GM10847 (cell line): ENCODE results near the gene DNASE1L3.

Source experiments
- POLR2A ChIP-seq: IDR thresholded peaks from 2 replicates; pipeline ENCODE4 v1.6.1; 2011; ENCODE audit not compliant: insufficient read length; ENCODE audit errors: extremely low read depth

Gene DNASE1L3

DNA sequence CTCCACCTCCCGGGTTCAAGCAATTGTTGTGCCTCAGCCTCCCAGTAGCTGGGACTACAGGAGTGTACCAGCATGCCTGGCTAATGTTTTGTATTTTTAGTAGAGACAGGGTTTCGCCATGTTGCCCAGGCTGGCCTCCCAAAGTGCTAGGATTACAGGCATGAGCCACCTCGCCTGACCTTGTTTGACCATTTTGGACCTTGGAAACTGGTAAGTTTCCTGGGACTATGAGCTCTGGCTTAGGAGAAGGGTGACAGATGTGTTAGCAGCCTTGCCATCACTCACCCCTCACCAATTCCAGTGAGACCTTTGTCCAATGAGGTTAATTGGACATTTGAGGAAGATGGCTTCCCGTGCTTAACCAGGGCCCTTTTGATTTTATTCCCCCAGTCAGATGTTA is 19.9 kb downstream of the DNASE1L3 start:
- no peak for TF ChIP-seq POLR2A

DNA sequence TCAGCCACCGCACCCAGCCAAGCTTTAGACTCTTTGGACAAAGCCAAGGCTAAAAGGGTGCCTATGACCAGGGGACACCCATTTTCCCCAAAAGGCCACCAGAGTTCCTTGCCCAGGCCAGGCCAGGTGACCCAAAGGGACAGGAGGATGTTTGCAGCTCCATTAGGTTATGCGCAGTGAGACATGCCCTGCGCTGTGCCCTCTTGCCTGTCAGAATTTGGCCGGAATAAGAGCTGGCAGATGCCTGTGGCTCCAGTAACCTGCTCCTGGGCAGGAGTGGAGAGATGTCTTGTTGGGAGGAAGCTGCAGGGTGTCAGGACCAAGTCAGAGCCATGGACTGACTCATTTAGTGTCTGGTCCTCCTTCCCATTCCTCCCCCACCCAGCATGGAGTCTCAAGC is 20.5 kb downstream of the DNASE1L3 start:
- TF ChIP-seq POLR2A = no peak

DNA sequence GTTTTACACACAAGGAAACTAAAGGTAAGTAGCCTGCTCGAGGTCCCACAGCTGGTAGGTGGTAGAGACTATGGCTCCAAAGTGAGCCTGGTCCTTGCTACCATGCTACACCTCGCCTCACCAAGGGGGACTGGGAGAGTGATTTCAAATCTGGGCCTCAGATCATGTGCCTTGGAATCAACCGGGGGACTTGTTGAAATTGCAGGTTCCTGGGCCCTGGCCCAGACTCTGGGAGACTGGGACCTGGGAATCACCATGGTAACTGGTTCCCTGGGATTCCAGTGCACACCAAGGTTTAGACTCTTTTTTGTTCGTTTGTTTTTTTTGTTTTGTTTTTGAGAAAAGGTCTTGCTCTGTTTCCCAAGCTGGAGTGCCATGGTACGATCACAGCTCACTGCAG is 21.1 kb downstream of the DNASE1L3 start:
- no peak for TF ChIP-seq POLR2A

DNA sequence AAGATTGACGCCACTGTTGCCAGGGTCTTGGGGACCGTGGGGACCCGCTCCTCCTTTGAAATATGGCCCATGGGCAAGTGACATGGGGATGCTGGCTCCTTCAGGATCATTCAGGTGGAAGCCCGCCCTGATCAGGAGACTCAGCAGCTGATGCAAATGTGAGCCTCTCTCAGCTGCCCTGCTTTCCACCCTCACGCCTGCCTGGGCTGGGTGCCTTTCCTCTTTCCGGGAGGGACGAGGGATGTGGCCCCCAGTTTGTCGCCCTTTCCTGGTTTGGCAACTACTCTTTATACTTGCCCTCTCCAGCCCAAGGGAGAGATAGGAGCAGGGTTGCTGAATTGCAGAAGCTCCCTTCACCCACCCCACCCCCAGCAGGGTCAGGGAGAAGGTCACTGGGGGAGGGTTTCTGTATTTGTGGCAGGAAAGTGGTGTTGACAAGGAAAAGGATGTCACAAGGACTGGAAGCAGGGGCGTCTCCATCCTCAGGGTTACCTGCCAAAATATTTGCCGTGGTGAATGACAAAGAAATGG is 21.8 kb downstream of the DNASE1L3 start:
- no peak for TF ChIP-seq POLR2A

DNA sequence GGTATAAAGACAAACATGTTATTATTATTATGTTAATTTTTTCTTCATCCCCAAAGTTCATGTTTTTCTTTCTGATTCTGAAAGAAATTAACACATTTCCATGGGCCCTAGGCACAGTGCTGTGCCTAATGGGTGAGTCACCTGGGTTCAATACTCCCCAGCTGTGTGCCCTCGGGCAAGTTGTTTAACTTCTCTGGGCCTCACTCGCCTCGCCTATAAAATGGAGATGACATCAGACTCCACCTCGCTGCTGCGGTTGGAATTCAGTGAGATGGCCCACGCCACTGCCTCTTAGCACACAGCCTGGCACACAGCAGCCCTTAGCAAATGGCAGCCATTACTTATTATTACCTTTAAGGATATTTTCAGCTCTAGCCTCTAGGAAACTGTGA is 22.6 kb downstream of the DNASE1L3 start:
- no peak for TF ChIP-seq POLR2A

DNA sequence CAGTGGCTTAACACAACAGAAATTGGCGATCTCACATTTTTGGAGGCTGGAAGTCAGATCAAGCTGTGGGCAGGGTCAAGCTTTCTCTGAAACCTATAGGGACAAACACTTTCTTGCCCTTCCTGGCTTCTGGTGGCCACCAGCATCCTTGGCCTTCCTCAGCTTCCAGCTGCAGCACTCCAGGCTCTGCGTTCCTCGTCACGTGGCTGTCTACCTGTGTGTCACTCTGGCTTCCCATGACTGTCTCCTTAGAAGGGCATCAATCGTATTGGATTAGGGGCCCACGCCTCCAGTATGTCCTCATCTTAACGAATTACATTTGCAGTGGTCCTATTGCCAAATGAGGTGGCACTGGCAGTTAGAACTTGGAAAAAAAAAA is 25.8 kb downstream of the DNASE1L3 start:
- no peak for TF ChIP-seq POLR2A

DNA sequence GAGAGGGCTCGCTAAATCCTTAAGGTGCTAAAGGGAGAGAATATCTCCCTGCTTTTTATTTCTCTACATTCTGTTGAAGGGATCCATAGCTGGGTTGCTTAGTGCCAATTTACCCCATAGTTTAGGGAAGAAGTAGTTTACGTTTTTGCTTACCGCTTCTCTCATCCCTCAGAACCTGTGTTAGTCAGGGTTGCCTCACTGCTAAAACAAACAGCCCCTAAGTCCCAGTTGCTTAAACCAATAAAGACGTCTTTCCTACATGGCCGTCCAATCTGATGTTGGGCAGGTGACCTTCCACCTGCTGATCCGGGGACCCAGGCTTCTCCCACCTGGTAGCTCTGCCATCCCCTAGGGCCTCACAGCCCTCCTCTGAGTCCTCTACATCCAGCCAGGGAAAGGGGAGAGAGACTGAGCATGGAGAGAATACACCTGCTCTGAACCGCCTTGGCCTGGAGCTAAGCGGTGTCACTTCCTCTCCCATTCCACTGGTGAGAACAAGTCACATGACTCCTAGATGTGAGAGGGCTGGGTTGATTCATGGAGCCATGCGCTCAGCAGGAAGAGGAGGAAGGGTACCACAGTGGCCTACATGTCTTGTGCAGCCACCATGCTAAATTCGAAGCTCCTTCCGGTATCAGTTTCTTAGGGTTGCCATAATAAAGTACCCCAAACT is 26.3 kb downstream of the DNASE1L3 start:
- no peak for TF ChIP-seq POLR2A

DNA sequence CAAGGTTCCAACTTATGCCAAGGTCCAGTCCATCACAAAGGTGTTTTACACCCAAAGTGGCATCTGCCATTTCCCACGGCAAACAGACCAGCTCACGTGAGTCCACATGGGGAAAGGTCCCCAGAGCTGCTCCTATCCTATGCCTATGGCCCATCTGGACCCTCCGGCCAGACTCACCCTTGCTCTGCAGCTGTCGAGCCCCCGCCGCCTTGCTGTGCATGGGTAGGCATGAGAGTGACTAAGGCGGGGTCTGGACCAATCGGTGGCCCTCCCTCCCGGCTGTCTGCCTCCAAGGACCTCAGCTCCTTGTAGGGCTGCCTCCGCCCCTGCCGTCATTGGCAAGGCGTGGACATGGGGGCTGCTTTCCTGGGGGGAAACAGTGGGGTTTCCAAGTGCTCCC is 26.9 kb downstream of the DNASE1L3 start:
- no peak for TF ChIP-seq POLR2A

DNA sequence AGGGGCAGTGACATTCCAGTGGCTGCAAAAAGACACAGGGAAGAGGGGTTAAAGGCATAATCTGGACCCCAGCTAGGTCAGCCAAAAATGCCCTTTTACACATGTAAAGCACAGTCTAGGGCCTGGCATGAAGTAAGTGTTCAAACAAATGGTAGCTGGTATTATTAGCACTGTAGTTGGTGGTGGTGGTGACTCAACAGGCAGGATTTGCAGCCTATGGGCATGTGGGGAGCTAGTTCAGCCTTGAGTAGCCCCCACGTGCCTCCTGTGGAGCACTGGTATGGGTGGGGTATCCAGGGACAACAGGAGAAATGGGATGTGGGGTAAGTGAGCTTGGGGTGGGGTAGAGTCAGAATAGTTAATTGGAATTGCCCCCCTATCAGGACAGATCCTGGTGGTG is 27.6 kb downstream of the DNASE1L3 start:
- no peak for TF ChIP-seq POLR2A

DNA sequence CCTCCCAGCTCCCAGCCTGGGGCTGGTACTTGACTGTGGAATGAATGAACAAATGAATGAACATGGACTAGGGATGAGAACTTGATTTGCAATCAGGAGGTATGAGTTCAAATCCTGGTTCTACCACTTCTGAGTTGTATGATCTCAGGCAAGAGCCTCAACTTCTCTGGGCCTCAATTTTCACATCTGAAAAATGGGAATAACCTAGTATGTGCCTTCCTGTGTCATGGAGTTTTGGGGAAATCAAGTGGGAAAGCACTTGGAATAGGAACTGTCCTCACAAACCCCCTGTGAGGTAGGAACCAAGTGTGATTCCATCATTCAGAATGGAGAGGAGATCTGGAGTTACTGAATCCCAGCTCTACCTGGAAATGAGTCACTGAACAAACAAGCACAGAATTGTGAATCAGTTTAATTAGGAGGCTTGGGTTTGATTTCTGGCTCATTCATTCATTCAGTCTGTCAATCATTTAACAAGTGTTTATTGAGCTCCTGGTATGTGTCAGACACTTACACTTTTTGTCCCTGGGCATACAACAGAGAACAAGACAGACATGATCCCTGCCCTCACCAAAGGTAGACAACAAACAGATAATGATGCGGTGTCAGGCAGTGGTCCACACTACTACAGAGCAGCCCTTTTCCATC is 29.7 kb downstream of the DNASE1L3 start:
- no peak for TF ChIP-seq POLR2A

DNA sequence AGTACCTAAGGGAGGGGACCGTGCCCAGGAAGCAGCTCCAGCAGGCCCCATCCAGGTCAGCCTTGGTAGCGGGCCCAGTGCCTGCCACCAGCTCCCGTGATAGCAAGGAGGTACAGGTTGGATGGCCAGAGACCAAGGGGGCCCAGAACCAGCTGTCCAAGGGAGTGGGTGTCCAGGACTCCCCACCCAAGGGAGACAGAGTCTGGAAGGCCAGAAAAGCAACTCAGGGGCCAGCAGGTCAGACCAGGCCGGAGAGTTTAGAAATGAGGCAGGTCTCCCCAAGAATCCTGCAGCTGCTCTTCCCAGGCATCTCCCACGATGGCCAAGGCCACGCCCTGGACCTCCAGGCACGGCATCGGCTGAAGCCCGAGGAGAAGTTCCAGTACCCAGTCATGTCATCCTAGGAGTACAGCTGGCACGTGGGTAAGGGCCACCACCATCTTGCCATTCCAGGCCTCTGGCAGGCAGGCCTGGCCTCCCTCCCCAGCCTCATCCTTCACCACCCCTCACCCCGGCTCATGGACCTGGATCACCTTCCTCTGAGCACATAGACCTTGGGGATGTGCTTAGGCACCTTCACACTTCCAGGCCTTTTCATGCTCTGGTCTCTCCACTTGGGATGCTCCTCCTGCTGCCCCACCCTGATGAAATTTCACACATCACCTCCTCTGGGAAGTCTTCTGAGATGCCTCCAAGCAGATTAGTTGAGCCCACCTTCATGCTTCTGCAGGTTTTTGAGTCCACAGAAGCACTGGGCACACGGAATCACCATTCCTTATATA is 30.5 kb downstream of the DNASE1L3 start:
- no peak for TF ChIP-seq POLR2A

DNA sequence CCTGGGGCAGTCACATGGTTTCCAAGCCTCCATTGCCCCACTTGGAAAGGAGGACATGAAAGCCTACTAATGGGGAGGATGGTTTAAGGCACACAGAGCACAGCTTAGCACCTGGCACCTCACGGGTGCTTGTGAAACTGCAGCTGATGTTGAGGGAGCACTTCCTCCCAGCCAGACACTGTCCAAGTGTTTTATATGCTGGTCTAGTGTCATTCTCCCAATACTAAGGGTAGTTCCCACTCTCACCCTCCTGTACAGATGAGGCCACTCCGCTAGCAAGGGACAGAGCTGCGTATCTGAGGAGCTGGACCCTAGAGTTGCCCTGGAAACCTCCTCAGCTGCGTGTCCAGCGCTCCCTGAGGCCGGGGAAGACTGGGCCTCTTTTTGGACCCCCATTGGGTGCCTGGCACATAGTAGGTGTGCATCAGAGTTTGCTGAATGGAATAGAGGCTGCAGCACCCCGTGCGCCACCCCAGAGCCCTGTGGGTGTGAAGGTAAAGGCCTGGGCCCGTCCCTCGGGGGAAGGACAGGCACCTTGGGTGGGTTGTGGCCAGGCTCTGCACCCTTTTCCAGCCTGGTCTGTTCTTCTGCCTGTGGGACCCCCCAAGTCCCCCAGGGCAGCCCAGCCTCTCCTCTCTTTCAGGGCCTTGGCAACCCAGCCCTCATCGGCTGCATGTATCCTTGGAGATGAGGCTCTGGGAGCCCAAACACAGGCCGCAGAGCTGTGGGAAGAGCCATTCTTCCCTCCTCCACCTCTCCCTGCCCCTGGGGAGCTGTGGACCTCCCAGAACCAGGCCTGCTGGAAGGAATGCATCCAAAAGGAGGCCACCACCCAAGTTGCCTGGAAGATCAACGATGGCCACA is 31.3 kb downstream of the DNASE1L3 start:
- no peak for TF ChIP-seq POLR2A

DNA sequence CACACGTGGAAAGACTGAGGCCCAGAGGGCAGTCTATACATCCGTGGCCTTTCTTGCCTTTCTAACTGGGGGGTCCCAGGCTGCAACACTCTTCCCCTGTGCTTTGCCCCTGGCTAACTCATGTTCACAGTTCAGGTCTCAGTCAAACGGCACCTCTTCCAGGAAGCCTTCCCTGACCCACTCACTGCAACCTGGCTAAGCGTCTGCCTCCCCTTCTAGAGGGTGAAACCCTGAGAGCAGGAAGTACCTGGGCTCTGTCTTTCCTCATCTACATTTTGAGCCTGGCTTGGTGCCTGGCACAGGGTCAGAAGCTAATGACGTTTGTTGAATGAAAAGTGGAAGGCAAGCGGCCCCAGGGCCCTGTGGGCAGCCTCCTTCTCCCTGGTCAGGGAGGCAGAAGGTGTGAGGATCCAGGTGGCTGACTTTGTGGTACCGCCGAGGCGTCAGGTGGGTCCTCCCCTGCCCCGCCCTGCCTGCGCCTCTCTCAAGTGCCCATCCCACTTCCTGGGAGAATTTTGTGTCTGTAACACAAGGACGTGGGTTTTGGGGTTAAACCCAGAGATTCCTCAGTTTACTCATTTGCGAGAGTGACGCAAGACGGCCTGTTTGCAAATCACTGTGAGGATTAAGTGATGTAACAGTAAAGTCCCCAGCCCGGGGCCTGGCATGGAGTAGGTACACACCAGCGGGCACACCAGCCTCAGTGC is 32.1 kb downstream of the DNASE1L3 start:
- no peak for TF ChIP-seq POLR2A

DNA sequence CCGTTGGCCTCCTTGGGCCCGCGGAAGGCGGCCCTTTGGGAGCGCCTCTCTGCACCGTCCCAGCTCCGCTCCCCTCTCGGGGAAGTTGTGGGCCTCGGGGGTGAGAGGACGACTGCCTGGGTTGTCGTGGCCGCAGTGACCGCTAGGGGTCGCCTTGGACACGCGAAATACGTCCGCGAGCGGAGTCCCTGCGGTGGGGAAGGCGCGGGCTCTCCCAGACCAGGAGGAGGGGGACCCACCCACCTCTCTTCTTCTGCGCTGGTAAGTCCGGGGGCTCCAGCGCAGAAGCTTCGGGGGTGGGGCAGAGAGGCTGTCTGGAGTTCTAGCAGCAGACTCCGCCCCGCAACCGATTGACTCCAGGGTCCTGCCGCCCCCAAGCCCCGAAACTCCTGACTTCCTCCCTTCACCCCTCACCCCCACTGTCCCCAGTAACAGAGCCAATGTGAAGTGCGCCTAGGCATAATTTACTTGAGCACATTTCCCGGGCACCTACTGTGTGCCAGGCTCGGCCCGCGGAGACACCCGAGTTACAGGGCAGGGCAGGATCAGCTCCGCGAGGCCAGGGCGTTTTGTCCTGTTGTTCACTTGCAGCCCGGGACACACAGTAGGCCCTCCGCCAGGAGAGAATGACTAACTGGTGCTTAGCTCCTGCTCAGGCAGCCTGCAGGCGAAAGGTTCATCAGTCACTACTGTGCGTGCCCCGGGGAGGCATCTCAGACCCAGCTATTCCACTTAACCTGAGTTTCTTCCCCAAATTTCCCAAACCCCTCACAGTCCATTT is 32.8 kb downstream of the DNASE1L3 start:
- no peak for TF ChIP-seq POLR2A
